ENCODE data around the gene SMARCC2.

Gene SMARCC2

GRCh38 chr12:56169229-56169759, 20.0 kb downstream of the SMARCC2 start:
- TF ChIP-seq Cebpa-rat (IDR thresholded peaks at IDR 0.05), result no peak

DNA sequence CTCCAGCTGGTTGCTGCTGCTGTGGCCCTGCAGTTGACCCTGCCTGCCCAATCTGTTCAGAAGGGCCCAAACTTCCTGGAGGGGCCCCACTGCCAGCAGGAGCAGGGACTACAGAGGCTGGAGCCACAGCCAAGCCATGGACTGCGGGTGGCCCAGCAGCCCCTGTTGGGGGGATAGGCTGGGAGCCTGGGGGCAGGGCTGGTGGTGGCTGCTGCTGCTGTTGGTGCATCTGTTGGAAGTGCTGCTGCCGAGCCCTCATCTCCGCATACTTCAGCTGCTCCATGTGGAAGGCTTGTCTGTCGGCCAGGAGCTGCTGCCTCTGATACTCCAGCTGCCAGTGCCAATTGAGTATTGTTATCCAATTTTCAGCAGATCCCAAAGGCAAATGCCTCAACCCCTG, 23.9 kb downstream of the SMARCC2 start:
- Histone ChIP-seq H3K4me1 (peaks cover 16% of the 10 kb centered on the region), H3K9ac (no peak overlapping the region), H3K27ac (no peak overlapping the region), H4K20me1 (peaks cover 47% of the 10 kb centered on the region), H3K4me3 (no peak overlapping the region), H3K9me3 (no peaks in the 10 kb centered on the region), H3K36me3 (peaks cover 100% of the 10 kb centered on the region), H3K27me3 (no peaks in the 10 kb centered on the region), H3K4me2 (no peak overlapping the region)
- TF ChIP-seq Cebpa-rat (IDR thresholded peaks at IDR 0.05), result no peak

More at GRCh38 chr12:56169229-56169759, 20.0 kb downstream of the SMARCC2 start:
- Histone ChIP-seq H4K20me1 (peaks cover 11% of the 10 kb centered on the region), H3K27me3 (no peaks in the 10 kb centered on the region), H3K4me2 (no peak overlapping the region), H3K4me3 (no peak overlapping the region), H3K4me1 (no peaks in the 10 kb centered on the region), H3K9ac (no peak overlapping the region), H3K9me3 (no peaks in the 10 kb centered on the region), H3K27ac (no peak overlapping the region), H3K36me3 (peaks cover 100% of the 10 kb centered on the region)

DNA sequence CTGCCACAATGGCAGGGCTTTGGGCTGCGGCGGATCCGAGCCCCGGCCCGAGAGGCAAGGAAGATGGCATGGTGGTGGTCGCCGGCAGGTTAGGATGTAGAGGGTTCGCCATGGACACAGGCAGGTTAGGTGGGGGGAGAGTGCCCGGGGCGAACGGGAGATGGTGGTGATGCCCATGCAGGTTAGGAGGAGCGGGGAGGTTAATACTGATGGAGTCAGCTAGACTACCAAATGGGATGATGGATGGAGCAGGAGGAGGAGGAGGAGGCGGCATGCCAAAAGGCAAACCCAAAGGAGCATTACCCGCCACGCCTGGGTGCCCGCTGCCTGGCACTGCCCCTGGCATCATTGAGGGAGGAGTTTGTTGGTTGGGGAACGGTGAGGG, 24.9 kb downstream of the SMARCC2 start:
- H3K27me3 ChIP-seq, result no peaks in the 10 kb centered on the region
- no peak overlapping the region for H3K9ac ChIP-seq
- H3K4me3 ChIP-seq, result no peak overlapping the region
- H3K4me2 ChIP-seq, result no peak overlapping the region
- no peak for TF ChIP-seq Cebpa-rat (IDR thresholded peaks at IDR 0.05)
- H3K27ac ChIP-seq, result no peak overlapping the region
- H3K9me3 ChIP-seq, result no peaks in the 10 kb centered on the region
- H4K20me1 ChIP-seq, result peaks cover 58% of the 10 kb centered on the region
- H3K4me1 ChIP-seq, result peaks cover 26% of the 10 kb centered on the region
- H3K36me3 ChIP-seq, result peaks cover 100% of the 10 kb centered on the region

DNA sequence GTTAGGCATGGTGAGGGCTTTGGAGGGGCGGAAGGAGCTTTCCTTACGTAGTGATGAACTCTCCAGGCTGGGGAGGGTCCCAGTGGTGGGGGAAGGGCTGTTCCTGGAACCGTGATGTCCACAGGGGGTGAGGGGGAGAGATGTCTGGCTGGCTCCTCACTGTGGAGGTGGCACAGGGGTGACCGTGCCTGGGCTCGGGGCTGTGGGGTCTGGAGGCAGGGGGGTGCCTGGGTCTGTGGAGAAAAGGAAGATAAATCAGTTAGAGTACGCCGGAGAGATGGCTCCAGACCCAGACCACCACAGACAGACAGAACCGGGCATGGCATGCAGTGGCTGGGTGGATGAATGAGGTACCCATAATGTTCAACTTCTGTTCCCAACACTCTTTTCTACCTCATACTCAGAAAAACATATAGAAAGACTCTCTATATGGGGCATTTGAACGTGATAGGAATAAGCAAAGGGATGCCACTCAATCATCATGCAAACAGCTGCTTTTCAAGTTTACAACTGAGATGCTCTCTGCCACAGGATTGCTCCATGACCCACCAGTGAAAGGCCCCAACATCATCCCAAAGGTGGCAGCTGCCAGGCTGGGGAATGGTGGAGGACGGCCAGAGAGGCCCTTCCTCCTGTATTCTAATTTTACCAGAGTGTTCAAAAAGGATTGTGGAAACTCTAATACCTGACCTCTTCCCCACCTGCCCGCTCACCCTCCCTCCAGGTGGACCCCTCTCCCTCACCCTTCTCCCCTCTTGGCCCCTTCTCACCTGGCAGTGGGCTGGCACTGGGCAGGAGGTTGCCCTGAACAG, 25.5 kb downstream of the SMARCC2 start:
- peaks cover 64% of the 10 kb centered on the region for H4K20me1 ChIP-seq
- H3K4me2 ChIP-seq, result no peak overlapping the region
- no peak for TF ChIP-seq Cebpa-rat (IDR thresholded peaks at IDR 0.05)
- H3K9ac ChIP-seq, result no peak overlapping the region
- no peak overlapping the region for H3K27ac ChIP-seq
- H3K9me3 ChIP-seq, result no peaks in the 10 kb centered on the region
- H3K27me3 ChIP-seq, result no peaks in the 10 kb centered on the region
- H3K36me3 ChIP-seq, result peaks cover 96% of the 10 kb centered on the region
- H3K4me1 ChIP-seq, result peaks cover 29% of the 10 kb centered on the region
- no peak overlapping the region for H3K4me3 ChIP-seq

- Histone ChIP-seq H3K36me3 (peaks cover 86% of the 10 kb centered on the region), H3K4me3 (no peak overlapping the region), H3K27ac (no peak overlapping the region), H3K4me1 (peaks cover 29% of the 10 kb centered on the region), H3K4me2 (no peak overlapping the region), H3K9ac (0 out of 2 replicates have a peak overlapping the region, but pooled peaks have one; percentile 1), H3K9me3 (no peaks in the 10 kb centered on the region), H4K20me1 (peaks cover 67% of the 10 kb centered on the region), H3K27me3 (no peaks in the 10 kb centered on the region)
- TF ChIP-seq Cebpa-rat (IDR thresholded peaks at IDR 0.05), result no peak
Observed at GRCh38 chr12:56162468-56163290, 26.6 kb downstream of the SMARCC2 start.

DNA sequence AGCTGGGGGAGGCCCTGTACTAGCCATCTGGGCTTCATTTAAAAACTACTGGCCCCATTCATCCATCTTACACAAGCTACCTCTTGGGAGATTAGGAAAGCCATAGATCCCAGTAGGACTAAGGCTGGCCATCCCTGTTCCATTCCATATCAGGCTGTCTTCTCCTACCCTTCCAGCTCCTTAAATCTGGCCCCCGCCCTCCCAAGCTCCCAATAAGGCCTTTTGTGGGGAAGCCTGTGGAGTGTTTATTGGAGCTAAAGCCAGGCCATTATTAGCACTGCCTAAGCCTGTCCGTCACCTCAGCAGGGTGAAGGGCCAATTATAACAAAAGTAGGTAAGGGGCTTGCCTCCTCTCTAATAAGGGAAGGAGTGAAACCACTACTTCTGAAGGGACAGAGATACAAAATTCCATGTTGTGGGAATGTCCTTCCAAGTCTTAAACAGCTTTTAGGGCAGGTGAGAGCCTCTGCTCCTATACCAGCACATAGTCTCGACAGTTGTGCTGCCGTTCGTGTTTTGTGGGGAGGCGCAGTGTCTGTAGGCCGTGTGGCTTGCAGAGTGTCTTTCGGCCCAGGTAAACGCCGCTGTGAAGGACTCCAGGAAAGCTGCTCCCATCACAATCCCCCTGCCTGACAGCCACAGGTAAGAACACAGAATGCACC, 27.5 kb downstream of the SMARCC2 start:
- peaks cover 67% of the 10 kb centered on the region for H4K20me1 ChIP-seq

DNA sequence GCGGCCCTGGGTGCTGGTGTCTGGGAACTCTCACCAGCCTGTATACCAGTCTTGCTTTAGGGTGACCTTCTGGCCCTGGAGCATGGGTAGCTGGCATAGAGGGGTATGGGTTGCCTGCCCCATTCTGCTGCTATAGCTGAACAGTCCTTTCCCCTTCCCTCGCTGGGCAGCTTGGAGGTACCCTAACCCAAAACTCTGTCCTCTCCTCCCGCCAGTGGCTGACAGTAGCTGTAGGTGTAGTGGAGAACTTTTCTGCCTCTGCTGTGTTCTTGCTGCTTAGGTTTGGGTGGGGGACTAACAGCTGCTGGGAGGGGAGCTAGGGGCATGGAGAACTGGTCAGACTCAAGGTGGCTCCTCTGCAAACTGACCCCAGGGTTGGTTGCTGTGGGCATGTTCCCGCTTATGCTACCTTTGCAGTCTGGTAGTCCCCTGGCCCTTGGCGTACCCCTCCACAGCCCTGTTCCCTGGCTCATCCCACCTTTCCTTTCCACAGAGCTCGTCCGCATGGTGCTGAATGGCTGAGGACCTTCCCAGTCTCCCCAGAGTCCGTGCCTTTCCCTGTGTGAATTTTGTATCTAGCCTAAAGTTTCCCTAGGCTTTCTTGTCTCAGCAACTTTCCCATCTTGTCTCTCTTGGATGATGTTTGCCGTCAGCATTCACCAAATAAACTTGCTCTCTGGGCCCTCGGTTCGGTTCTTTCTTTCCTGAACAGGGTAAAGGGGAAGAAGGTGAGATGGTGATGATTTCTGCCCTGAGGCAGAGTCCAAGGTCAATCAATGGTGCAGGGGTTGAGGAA, 28.2 kb downstream of the SMARCC2 start:
- H3K27ac ChIP-seq, result peak overlapping the region; percentile 93
- H3K36me3 ChIP-seq, result peaks cover 70% of the 10 kb centered on the region
- H3K9ac ChIP-seq, result peak overlapping the region; percentile 98
- peaks cover 67% of the 10 kb centered on the region for H4K20me1 ChIP-seq
- H3K4me1 ChIP-seq, result peaks cover 39% of the 10 kb centered on the region
- H3K4me3 ChIP-seq, result peak overlapping the region; percentile 94
- H3K27me3 ChIP-seq, result no peaks in the 10 kb centered on the region
- peak overlapping the region; percentile 95 for H3K4me2 ChIP-seq
- H3K9me3 ChIP-seq, result no peaks in the 10 kb centered on the region
- TF ChIP-seq Cebpa-rat (IDR thresholded peaks at IDR 0.05), result no peak

More for the DNA sequence above, 27.5 kb downstream of the SMARCC2 start:
- Histone ChIP-seq H3K9ac (peak overlapping the region; percentile 98; the same call in 1 of the 2 replicates), H3K27me3 (no peaks in the 10 kb centered on the region), H3K4me3 (no peak overlapping the region), H3K4me2 (peak overlapping the region; percentile 95), H3K9me3 (no peaks in the 10 kb centered on the region), H3K27ac (0 out of 2 replicates have a peak overlapping the region, but pooled peaks have one; percentile 18), H3K36me3 (peaks cover 77% of the 10 kb centered on the region), H3K4me1 (peaks cover 32% of the 10 kb centered on the region)
- no peak for TF ChIP-seq Cebpa-rat (IDR thresholded peaks at IDR 0.05)

- H4K20me1 ChIP-seq, result peaks cover 64% of the 10 kb centered on the region
- H3K4me2 ChIP-seq, result peak overlapping the region; percentile 95
- H3K4me1 ChIP-seq, result peaks cover 47% of the 10 kb centered on the region
- no peaks in the 10 kb centered on the region for H3K9me3 ChIP-seq
- peaks cover 70% of the 10 kb centered on the region for H3K36me3 ChIP-seq
- peak overlapping the region; percentile 94 for H3K4me3 ChIP-seq
- H3K27ac ChIP-seq, result peak overlapping the region; percentile 93
- H3K27me3 ChIP-seq, result no peaks in the 10 kb centered on the region
- no peak for TF ChIP-seq Cebpa-rat (IDR thresholded peaks at IDR 0.05)
- H3K9ac ChIP-seq, result peak overlapping the region; percentile 98
Observed at GRCh38 chr12:56160193-56160763, 29.0 kb downstream of the SMARCC2 start.
